DND-41 (cell line): ENCODE results near the gene CNTLN.

Source experiments
- CTCF ChIP-seq: IDR thresholded peaks from 2 replicates; pipeline ENCODE4 v1.5.1; 2012; ENCODE audit warnings: borderline replicate concordance, low read length, moderate library complexity, mild to moderate bottlenecking; ENCODE audit not compliant: poor library complexity, severe bottlenecking; ENCODE audit errors: extremely low read depth
- EZH2 ChIP-seq: IDR thresholded peaks from 3 replicates; pipeline ENCODE4 v1.6.1; 2012; ENCODE audit warnings: borderline replicate concordance, low read depth, mild to moderate bottlenecking, moderate library complexity, low read length, inconsistent platforms; ENCODE audit not compliant: severe bottlenecking

- TF ChIP-seq CTCF (no peak), EZH2 (no peak)
These were observed 298.7 kb downstream of the CNTLN start for GRCh38 chr9:17433526-17433925.
